Right lobe of liver (tissue), 6 donors: ENCODE data around the gene ABCF2. TPM values are rescaled to one million over a fixed set of nuclear protein-coding genes. Genes with fewer than 3 reads are reported as not detected.
A peak's percentile ranks its signal among the peaks of the same experiment; 100 is the strongest.

Source experiments
- ATAC-seq, 4 donors: fragments of 200-7000 bp; cut with Tn5 transposase; one replicate each; pipeline ENCODE4 v1.9.1; 2020; ENCODE audit warnings: mild to moderate bottlenecking in 4 of 4, moderate library complexity in 4 of 4
- DNase-seq, 3 donors: peaks; one replicate each; pipeline ENCODE4 v3.0.0-alpha.2; 2020
- H3K27ac ChIP-seq, 3 donors: fragments of 200-600 bp; one replicate each; pipeline ENCODE4 v1.8.0; 2022
- H3K27me3 ChIP-seq, 2 donors: fragments of 200-600 bp; one replicate each; pipeline ENCODE4 v1.8.0; 2022
- H3K36me3 ChIP-seq, 4 donors: fragments of 200-600 bp; sonication (generic) in 1 of 4; one replicate each; pipeline versions ENCODE4 v1.5.1 to v1.8.0; 2017 to 2022; ENCODE audit warnings: control low read depth in 1 of 4
- H3K4me1 ChIP-seq, 4 donors: fragments of 200-600 bp; sonication (generic) in 1 of 4; one replicate each; pipeline versions ENCODE4 v1.5.1 to v1.8.0; 2017 to 2022; ENCODE audit warnings: control low read depth in 1 of 4
- H3K4me3 ChIP-seq, 3 donors: fragments of 200-600 bp; one replicate each; pipeline ENCODE4 v1.8.0; 2022
- H3K9me3 ChIP-seq, 4 donors: fragments of 200-600 bp; sonication (generic) in 1 of 4; one replicate each; pipeline versions ENCODE4 v1.5.1 to v1.8.0; 2017 to 2022; ENCODE audit warnings: control low read depth in 1 of 4
- POLR2A ChIP-seq: fragments of 450-650 bp; IDR thresholded peaks from one replicate; pipeline ENCODE4 v1.6.1; 2017; ENCODE audit warnings: antibody characterized with exemption, mild to moderate bottlenecking
- WGBS: methylation state at CpG from one replicate; pipeline ENCODE4 v1.1.6; 2018; ENCODE audit warnings: low coverage, low lambda C conversion rate; ENCODE audit not compliant: insufficient coverage; ENCODE audit errors: missing lambda C conversion rate; 5-methylcytosine and 5-hydroxymethylcytosine counted together
- intact Hi-C, 2 donors: fragments of 100-400 bp; cut with DNase I; formaldehyde crosslinking; loops; one replicate each; pipeline versions ENCODE4 v1.11.2 to v1.14.1; 2022
- total RNA-seq, 6 experiments: library from RNA; depleted of rRNA in 2 of 6; stranded (reverse); fragments of >200 nt in 2 of 6; fragmentation: NEBNext Ultra II Directional in 3 of 6; extraction: Animal tissue kit (Norgen Biotek cat#: 25700) in 3 of 6; gene quantifications; one replicate each; pipeline versions ENCODE4 v1.1.0 to v1.2.4, GENCODE V29; 2016 to 2023
- TF ChIP-seq, protein P1 (sequence below), 4 donors: fragments of 200-600 bp in 3 of 4; fragments of 450-650 bp in 1 of 4; IDR thresholded peaks; one replicate each; pipeline versions ENCODE4 v1.5.1 to v1.8.0; 2016 to 2022; ENCODE audit warnings: antibody characterized with exemption in 4 of 4, mild to moderate bottlenecking in 2 of 4
- donor health status: DM: no; HTN: yes; CAD: no.
- donor health status: DM: no; HTN: no; CAD: no.
- donor health status: DM: no; HTN: no; CAD: no.
- donor health status: DM: no; HTN: yes; CAD: no.
- donor health status: DM: no; HTN: yes; CAD: no.

ABCF2 gene
- total RNA-seq, 6 experiments from 2014 or later: 7.3 to 22.3 (median 11.4) TPM

DNA sequence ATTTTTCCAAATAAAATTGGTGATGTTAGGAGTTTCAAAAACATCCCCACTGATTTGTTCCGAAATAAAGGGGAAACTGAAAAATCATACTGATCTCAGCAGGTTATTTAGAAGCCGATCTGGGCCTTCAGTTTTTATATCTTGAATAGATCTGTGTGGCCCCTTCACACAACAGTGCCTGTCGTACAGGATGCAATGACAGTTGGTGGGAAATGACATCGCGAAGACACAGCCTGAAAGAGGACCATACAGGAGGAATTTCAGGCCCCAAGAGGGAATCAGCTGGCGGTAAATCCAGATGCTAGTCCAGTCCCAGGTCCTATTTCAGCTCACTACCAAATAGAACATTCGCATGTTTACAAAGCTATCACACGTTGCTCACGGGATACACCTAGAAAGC lies 19.7 kb downstream of the ABCF2 start:
- DNase-seq (no peak), ATAC-seq (no peak)
- Histone ChIP-seq H3K4me1 (no peaks in the 10 kb centered on the region), H3K4me3 (no peak overlapping the region), H3K9me3 (no peaks in the 10 kb centered on the region), H3K36me3 (no peaks in the 10 kb centered on the region), H3K27me3 (no peaks in the 10 kb centered on the region), H3K27ac (no peak overlapping the region)
- no peak for TF ChIP-seq POLR2A
- TF ChIP-seq, protein P1, sequence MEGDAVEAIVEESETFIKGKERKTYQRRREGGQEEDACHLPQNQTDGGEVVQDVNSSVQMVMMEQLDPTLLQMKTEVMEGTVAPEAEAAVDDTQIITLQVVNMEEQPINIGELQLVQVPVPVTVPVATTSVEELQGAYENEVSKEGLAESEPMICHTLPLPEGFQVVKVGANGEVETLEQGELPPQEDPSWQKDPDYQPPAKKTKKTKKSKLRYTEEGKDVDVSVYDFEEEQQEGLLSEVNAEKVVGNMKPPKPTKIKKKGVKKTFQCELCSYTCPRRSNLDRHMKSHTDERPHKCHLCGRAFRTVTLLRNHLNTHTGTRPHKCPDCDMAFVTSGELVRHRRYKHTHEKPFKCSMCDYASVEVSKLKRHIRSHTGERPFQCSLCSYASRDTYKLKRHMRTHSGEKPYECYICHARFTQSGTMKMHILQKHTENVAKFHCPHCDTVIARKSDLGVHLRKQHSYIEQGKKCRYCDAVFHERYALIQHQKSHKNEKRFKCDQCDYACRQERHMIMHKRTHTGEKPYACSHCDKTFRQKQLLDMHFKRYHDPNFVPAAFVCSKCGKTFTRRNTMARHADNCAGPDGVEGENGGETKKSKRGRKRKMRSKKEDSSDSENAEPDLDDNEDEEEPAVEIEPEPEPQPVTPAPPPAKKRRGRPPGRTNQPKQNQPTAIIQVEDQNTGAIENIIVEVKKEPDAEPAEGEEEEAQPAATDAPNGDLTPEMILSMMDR (IDR thresholded peaks at IDR 0.05): no peak
- intact Hi-C loops: no loop called here
- WGBS: 50% methylated on average over 9 of the region's 9 CpGs

DNA sequence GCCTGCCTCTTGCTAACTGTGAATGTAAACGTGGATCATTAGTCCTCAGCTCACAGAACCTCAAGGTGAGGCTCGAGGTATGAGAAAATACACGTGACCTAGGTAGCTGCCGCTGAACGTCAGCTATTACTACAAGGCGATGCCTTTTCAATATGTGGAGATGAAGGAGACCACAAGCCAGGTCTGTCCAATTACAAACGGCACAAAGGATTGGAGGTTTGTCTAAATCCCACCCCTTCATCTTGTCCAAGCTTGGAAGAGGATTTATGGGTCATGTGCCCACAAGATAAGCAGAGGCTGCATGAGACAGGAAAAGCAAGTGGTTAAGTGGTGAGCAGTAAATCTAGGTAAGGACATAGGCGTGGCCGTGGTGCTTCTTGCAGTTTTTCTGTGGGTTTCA lies 20.1 kb downstream of the ABCF2 start:
- no peak for ATAC-seq
- Histone ChIP-seq H3K4me1 (no peaks in the 10 kb centered on the region), H3K36me3 (no peaks in the 10 kb centered on the region), H3K27me3 (no peaks in the 10 kb centered on the region), H3K9me3 (no peaks in the 10 kb centered on the region), H3K27ac (no peak overlapping the region), H3K4me3 (no peak overlapping the region)
- no peak for TF ChIP-seq POLR2A
- TF ChIP-seq, protein P1 (IDR thresholded peaks at IDR 0.05): no peak
- WGBS: 34% methylated on average over 7 of the region's 9 CpGs
- no peak for DNase-seq
- intact Hi-C loops: no loop called here

DNA sequence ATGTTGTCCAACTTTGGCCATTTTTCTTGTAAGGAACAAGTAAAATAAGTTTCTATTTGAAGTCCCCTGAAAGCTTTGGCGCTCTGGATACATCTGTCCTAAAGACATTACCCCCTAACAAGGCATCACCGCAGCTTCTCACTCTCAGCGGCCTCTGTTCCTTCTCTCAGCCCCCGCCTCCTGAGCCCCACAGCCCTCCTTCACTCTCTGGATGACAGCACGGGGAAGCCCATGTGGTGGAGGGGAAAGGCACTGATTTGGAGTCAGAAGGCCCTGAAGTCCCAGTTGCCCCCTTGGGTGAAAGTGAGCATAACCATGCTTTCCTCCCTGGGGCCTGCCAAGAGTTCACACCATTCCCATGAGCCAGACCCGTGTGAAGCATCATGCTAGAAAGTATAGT lies 21.3 kb downstream of the ABCF2 start:
- intact Hi-C loops: no loop called here
- no peak for DNase-seq
- Histone ChIP-seq H3K4me1 (no peaks in the 10 kb centered on the region), H3K27ac (no peak overlapping the region), H3K27me3 (no peaks in the 10 kb centered on the region), H3K36me3 (no peaks in the 10 kb centered on the region), H3K4me3 (no peak overlapping the region), H3K9me3 (no peaks in the 10 kb centered on the region)
- TF ChIP-seq, protein P1 (IDR thresholded peaks at IDR 0.05): no peak
- no peak for TF ChIP-seq POLR2A
- 44% methylated on average over 6 of the region's 6 CpGs for WGBS
- ATAC-seq: no peak

DNA sequence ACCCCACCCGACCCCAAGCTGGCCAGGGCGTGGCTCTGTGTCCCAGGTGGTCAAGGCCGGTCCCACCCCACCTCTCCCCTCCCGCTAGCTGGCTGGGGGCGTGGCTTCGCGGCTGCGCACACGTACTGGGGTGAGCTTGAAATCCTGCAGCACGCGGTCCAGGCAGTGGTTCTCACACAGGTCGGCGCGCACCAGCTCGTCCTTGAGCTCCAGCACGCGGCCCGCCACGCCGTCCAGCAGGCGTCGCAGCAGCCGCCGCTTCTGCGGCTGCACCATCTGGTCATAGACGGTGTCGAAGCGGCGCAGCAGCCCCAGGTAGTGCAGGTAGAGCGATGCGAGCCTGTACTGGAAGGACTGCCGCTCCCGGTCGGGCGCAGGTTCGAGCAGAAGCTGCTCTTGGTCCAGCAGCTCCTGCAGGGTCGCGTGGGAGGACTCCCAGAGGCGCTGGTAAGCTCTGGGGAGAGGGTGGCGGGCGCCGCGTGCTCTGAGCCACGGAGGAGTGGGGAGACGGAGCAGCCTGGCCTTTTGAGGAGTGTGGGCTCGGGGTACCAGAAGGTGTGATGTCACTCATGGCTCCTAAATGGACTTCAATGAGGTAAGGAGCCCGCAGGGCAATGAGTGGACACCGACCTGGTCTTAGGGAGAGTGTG lies 22.5 kb downstream of the ABCF2 start:
- DNase-seq (no peak), ATAC-seq (no peak)
- TF ChIP-seq, protein P1 (IDR thresholded peaks at IDR 0.05): peak in 2 of 4 donors; percentile 4 to 5
- TF ChIP-seq POLR2A: no peak
- 71% methylated on average over 22 of the region's 48 CpGs for WGBS
- no peak overlapping the region for H3K27ac ChIP-seq
- intact Hi-C loops: no loop called here
- no peaks in the 10 kb centered on the region for H3K27me3 ChIP-seq
- no peaks in the 10 kb centered on the region for H3K4me1 ChIP-seq
- no peaks in the 10 kb centered on the region for H3K9me3 ChIP-seq
- H3K36me3 ChIP-seq: no peaks in the 10 kb centered on the region
- H3K4me3 ChIP-seq: no peak overlapping the region

DNA sequence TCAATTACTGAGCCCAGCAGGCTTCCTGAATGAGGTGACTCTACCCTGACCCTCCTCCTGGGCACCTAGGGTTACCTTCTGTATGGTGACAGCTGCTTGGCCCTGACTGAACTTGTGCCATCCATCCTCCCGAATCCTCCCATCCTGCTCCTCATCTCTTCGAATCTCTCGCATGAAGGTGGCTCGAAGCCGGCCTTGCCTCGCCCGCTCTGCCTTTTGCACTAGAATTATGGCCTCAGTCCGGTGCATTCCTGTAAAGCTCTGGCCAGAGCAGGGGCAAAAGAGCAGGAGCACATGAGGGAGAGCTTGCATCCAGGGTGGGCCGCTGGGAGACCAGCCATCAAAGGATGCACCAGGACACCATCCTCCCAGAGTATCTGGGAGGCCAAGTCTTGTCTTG lies 24.2 kb downstream of the ABCF2 start:
- WGBS: 80% methylated on average over 8 of the region's 9 CpGs
- H3K9me3 ChIP-seq: no peaks in the 10 kb centered on the region
- TF ChIP-seq, protein P1 (IDR thresholded peaks at IDR 0.05): no peak
- no peak for TF ChIP-seq POLR2A
- no peak overlapping the region for H3K4me3 ChIP-seq
- DNase-seq (no peak), ATAC-seq (no peak)
- no peaks in the 10 kb centered on the region for H3K27me3 ChIP-seq
- intact Hi-C loops: no loop called here
- H3K27ac ChIP-seq: no peak overlapping the region
- H3K36me3 ChIP-seq: no peaks in the 10 kb centered on the region
- no peaks in the 10 kb centered on the region for H3K4me1 ChIP-seq
